Activated naive CD8-positive, alpha-beta T cell treated with anti-CD3 and anti-CD28 coated beads, Interleukin-2, amount 10 ng/mL, durations not matched to agents 7 days and 5 days (primary cell): ENCODE results near the gene TSPAN4. TPM values are rescaled to one million over a fixed set of nuclear protein-coding genes. Genes with fewer than 3 reads are reported as not detected.

Experiments used
- ATAC-seq: fragments of 150-1000 bp; cut with Tn5 transposase; one replicate; pipeline ENCODE4 v1.10.0; 2021; ENCODE audit warnings: low read depth, moderate library complexity
- POLR2A ChIA-PET: fragments of 350-600 bp; sonication (Branson Sonifier 250); formaldehyde crosslinking; loops from one replicate; lab custom pipeline; 2021; ENCODE audit warnings: antibody characterized with exemption; lab: Charles Lee
- DNase-seq: peaks from one replicate; pipeline ENCODE4 v3.0.0; 2021
- H3K27ac Mint-ChIP-seq: one replicate; pipeline ENCODE4 v1.8.0; 2022; ENCODE audit warnings: mild to moderate bottlenecking, mixed read lengths
- H3K27me3 Mint-ChIP-seq: one replicate; pipeline ENCODE4 v1.8.0; 2022; ENCODE audit warnings: mild to moderate bottlenecking, moderate library complexity, mixed read lengths
- H3K36me3 Mint-ChIP-seq: one replicate; pipeline ENCODE4 v1.8.0; 2021; ENCODE audit warnings: mild to moderate bottlenecking, mixed read lengths
- H3K4me1 Mint-ChIP-seq: one replicate; pipeline ENCODE4 v1.8.0; 2021; ENCODE audit warnings: mixed read lengths
- H3K4me3 Mint-ChIP-seq: one replicate; pipeline ENCODE4 v1.8.0; 2022; ENCODE audit warnings: mild to moderate bottlenecking, moderate library complexity, mixed read lengths
- H3K9me3 Mint-ChIP-seq: one replicate; pipeline ENCODE4 v1.8.0; 2021; ENCODE audit warnings: mixed read lengths
- total RNA-seq, 2 experiments: library from RNA; stranded (reverse); gene quantifications; one replicate each; pipeline ENCODE4 v1.2.3, GENCODE V29; 2021

Gene TSPAN4
- total RNA-seq, 2 experiments from 2014 or later: 19.0 to 20.3 TPM

DNA sequence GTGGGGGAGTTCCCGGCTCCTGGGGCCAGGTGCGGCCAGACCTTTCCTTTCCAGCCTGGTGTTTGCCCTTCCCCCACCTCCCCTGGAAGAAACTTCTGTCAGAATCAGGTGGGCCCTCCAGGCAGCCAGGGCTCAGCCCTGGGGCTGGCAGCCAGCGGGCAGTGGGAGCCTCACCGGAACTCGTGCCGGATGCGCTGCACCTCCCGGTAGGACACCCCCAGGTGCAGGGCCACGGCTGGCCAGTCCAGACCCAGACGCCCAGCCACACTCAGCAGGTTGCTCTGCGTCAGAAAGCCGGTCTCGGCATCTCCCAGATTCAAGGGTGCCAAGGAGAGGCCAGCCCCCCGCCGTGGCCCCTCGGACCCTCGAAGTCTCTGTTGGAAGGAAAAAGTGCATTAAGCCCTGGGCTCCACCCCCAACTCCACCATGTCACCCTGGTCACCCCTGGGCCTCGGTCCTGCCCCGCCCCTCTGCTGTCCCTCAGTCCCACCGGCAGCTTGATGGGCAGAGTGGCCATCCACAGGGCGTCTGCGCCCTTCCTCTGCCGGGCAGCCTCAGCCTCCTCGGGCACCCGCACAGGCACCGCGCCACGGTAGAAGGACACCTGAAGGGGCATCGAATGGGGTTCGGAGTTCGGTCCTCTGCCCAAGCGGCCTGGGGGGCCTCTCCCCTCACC is 42.9 kb upstream of the TSPAN4 start:
- H3K27ac Mint-ChIP-seq: no peak overlapping the region

DNA sequence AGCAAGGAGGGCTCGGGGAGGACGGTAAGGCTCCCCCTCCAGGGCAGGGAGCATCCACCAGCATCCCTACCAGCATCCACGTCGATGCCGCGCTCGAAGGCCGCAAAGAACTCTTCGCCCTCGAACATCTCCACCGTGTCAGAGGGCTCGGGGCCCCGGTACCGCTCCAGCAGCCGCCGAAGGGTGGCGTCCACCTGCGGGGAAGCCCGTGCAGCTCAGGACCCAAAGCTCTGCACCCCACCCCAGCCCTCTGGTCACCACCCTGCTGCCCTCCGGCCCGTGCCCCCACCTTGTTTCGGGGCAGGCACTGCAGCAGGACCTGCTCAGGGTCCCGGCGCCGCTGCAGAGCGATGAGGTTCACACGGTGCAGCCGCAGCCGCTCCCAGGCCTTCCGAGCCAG is 42.2 kb upstream of the TSPAN4 start:
- POLR2A ChIA-PET: no interaction called here
- DNase-seq (no peak), ATAC-seq (no peak)
- Mint-ChIP-seq H3K27me3 (no peaks in the 10 kb centered on the region), H3K27ac (no peak overlapping the region), H3K4me1 (peaks cover 9% of the 10 kb centered on the region), H3K4me3 (no peak overlapping the region), H3K9me3 (no peaks in the 10 kb centered on the region), H3K36me3 (peaks cover 3% of the 10 kb centered on the region)

More for the DNA sequence above, 42.9 kb upstream of the TSPAN4 start:
- no peak overlapping the region for H3K4me3 Mint-ChIP-seq
- POLR2A ChIA-PET: interaction anchor here (1.4 kb wide), 1 partner anchor 9 kb away, joined by 4 read pairs; no protein-coding TSS in a partner anchor
- DNase-seq (no peak), ATAC-seq (no peak)
- H3K4me1 Mint-ChIP-seq: peaks cover 9% of the 10 kb centered on the region
- H3K36me3 Mint-ChIP-seq: peaks cover 3% of the 10 kb centered on the region
- no peaks in the 10 kb centered on the region for H3K9me3 Mint-ChIP-seq
- H3K27me3 Mint-ChIP-seq: no peaks in the 10 kb centered on the region

DNA sequence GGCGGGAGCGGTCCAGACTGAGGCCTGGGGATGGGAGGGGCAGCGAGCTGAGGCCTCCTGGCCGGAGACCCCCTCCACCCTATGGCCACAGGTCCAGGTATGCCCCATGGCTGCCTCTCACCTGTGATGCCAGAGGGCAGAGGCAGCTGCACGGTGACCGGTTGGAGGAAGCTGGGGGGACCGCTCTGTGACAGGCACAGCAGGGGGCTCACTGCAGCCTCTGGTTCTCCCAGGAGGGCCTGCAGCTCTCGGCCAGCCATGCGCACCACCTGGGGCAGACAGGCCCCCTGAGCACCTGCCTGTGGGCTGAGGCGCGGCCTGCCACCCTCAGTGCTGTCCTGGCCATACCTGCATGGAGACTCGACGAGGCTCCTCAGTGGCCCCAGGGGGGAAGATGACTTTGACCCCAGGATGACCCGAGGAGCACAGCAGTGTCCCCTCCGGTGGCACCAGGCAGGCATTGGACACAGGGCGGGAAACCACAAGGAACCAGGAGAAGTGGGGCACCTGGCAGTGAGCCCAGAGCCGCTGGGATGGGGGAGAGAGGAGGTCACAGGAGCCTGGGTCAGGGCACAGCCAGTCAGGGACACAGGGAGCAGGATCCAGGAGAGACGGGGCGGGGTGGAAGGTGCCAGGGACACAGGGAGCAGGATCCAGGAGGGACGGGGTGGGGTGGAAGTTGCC is 41.4 kb upstream of the TSPAN4 start:
- Mint-ChIP-seq H3K27me3 (no peaks in the 10 kb centered on the region), H3K36me3 (peaks cover 3% of the 10 kb centered on the region), H3K4me1 (peaks cover 8% of the 10 kb centered on the region), H3K27ac (no peak overlapping the region), H3K9me3 (no peaks in the 10 kb centered on the region), H3K4me3 (no peak overlapping the region)
- POLR2A ChIA-PET: no interaction called here
- no peak for DNase-seq
- ATAC-seq: no peak

- no peaks in the 10 kb centered on the region for H3K9me3 Mint-ChIP-seq
- H3K27me3 Mint-ChIP-seq: no peaks in the 10 kb centered on the region
- peak overlapping the region; percentile 42 for H3K4me3 Mint-ChIP-seq
- ATAC-seq (no peak), DNase-seq (no peak)
- H3K36me3 Mint-ChIP-seq: peaks cover 3% of the 10 kb centered on the region
- H3K4me1 Mint-ChIP-seq: peaks cover 4% of the 10 kb centered on the region
- no peak overlapping the region for H3K27ac Mint-ChIP-seq
- POLR2A ChIA-PET: interaction anchor here (2.9 kb wide), 1 partner anchor 41 kb away, joined by 9 read pairs; the partner anchor contains the start of genes POLR2L and TSPAN4
These were observed 40.5 kb upstream of the TSPAN4 start for GRCh38 chr11:802018-802617.

- peak overlapping the region; percentile 84 for H3K4me3 Mint-ChIP-seq
- peaks cover 6% of the 10 kb centered on the region for H3K4me1 Mint-ChIP-seq
- DNase-seq (no peak), ATAC-seq (no peak)
- peaks cover 3% of the 10 kb centered on the region for H3K36me3 Mint-ChIP-seq
- H3K27ac Mint-ChIP-seq: no peak overlapping the region
- H3K27me3 Mint-ChIP-seq: no peaks in the 10 kb centered on the region
- POLR2A ChIA-PET: interaction anchor here (2.9 kb wide), 2 partner anchors 16 to 40 kb away, joined by 9 to 13 read pairs; partner anchors contain the start of genes PNPLA2, POLR2L and TSPAN4
- H3K9me3 Mint-ChIP-seq: no peaks in the 10 kb centered on the region
These were observed 39.8 kb upstream of the TSPAN4 start for GRCh38 chr11:802693-803466.

DNA sequence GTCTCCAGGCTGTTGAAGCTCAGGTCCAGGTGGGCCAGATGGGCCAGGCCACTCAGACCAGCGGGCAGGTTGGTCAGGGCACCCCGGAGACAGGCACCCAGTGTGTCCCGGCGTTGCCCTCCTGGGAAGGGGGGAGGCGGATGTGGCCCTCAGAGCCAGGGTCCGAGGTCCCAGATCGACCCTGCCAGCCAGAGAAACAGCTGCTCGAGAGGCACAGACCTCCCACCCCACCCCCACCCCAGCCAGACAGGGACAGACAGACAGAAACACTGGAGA is 39.2 kb upstream of the TSPAN4 start:
- H3K27ac Mint-ChIP-seq: no peak overlapping the region
- no peak for ATAC-seq
- H3K4me3 Mint-ChIP-seq: peak overlapping the region; percentile 84
- peaks cover 7% of the 10 kb centered on the region for H3K4me1 Mint-ChIP-seq
- H3K27me3 Mint-ChIP-seq: no peaks in the 10 kb centered on the region
- H3K9me3 Mint-ChIP-seq: no peaks in the 10 kb centered on the region
- POLR2A ChIA-PET: interaction anchor here (1.3 to 2.9 kb wide), 3 partner anchors 8 to 39 kb away, joined by 5 to 13 read pairs (median 9); partner anchors contain the start of genes PNPLA2, POLR2L and TSPAN4
- no peak for DNase-seq
- peaks cover 3% of the 10 kb centered on the region for H3K36me3 Mint-ChIP-seq

DNA sequence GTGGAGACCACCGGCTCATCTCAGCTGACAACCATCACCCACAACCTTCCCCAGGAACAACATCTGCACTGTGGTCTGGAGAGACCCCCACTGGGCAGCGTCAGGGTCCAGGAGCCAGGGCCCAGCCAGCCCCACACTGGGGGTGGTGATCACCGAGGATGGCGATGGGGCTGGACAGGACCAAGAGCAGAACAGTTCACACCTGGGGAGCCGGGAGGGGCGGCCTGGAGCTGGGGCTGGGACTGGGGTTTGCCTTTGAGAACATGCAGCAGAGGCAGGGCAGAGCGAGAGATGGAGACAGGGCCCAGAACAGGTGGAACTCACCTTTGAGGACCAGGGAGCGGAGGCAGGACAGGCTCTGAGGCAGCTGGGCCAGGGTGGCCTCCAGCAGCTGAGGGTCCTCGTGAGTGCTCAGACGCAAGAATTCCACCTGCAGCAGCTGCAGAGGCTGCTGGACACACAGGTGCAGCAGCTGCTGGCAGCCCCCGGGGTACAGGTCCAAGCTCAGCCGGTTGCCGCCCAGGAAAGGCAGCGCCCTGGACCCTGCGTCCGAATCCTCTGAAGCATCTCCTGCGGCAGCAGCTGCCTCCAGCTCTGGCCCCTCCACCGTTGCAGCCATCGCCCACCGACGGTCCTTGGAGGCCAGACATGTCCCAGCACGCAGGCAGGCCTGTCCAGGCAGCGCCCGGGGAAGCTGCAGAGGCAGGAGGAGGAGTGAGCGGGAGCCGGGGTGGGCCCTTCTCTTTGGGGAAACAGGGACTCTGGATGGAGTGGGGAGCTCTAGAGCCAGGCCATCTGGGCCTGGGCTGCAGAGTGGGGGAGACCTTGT is 38.7 kb upstream of the TSPAN4 start:
- Mint-ChIP-seq H3K27ac (peak overlapping the region; percentile 80), H3K9me3 (no peaks in the 10 kb centered on the region), H3K27me3 (no peaks in the 10 kb centered on the region), H3K4me3 (peak overlapping the region; percentile 84), H3K36me3 (peaks cover 3% of the 10 kb centered on the region), H3K4me1 (peaks cover 12% of the 10 kb centered on the region)
- no peak for ATAC-seq
- DNase-seq: no peak
- POLR2A ChIA-PET: interaction anchor here (0.7 to 2.9 kb wide), 8 partner anchors 8 to 39 kb away, joined by 3 to 13 read pairs (median 4); partner anchors contain the start of genes CD151, CEND1, GATD1 and PNPLA2

GRCh38 chr11:804599-804964 is 38.1 kb upstream of the TSPAN4 start:
- POLR2A ChIA-PET: interaction anchor here (0.6 to 2.9 kb wide), 9 partner anchors 9 to 38 kb away, joined by 3 to 13 read pairs (median 3); partner anchors contain the start of genes CD151, CEND1, GATD1 and PNPLA2
- Mint-ChIP-seq H3K27ac (peak overlapping the region; percentile 80), H3K9me3 (no peaks in the 10 kb centered on the region), H3K27me3 (no peaks in the 10 kb centered on the region), H3K36me3 (peaks cover 3% of the 10 kb centered on the region), H3K4me3 (peak overlapping the region; percentile 84), H3K4me1 (peaks cover 12% of the 10 kb centered on the region)
- ATAC-seq (no peak), DNase-seq (no peak)

DNA sequence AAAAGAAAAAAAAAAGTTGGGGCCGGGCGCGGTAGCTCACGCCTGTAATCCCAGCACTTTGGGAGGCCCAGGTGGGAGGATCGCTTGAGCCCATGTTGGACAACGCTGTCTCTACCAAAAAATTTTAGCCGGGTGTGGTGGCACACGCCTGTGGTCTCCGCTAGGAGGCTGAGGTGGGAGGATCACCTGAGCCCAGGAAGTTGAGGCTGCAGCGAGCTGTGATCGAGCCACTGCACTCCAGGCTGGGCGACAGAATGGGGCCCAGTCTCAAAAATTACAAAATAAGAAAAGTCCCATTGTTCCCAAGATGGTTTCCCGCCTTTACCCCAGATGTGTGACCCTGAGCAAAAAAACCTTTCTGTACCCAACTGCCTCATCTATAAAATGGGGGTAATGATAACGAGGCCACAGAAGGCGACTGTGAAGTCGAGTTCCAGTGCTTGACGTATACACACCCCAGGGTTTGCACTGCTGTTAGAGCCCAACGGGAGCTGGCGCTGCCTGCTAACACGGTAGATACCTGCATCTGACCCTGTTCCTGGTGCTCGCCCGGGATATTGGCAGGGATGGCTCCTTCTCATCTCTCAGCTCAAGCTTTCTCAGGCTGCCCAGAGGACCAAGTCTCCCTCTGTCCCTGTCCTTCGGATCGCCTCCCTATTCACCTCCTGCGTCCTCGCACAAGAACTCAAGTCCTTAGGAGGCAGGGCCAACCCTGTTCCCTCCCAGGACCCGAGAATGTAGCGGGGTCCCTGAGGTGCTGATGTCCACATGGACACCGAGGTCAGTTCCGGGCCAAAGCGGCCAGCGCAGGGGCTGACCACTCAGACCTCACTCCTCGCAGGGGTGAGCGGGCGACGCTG is 34.0 kb upstream of the TSPAN4 start:
- H3K4me1 Mint-ChIP-seq: peaks cover 29% of the 10 kb centered on the region
- H3K36me3 Mint-ChIP-seq: peaks cover 12% of the 10 kb centered on the region
- POLR2A ChIA-PET: interaction anchor here (1.1 to 2.9 kb wide), 11 partner anchors 9 to 302 kb away, joined by 3 to 51 read pairs (median 7); partner anchors contain the start of genes CD151, CRACR2B, PNPLA2 and POLR2L
- H3K27ac Mint-ChIP-seq: peak overlapping the region; percentile 97
- no peaks in the 10 kb centered on the region for H3K27me3 Mint-ChIP-seq
- DNase-seq: no peak
- ATAC-seq: no peak
- peak overlapping the region; percentile 91 for H3K4me3 Mint-ChIP-seq
- H3K9me3 Mint-ChIP-seq: no peaks in the 10 kb centered on the region

GRCh38 chr11:809287-810039 is 33.2 kb upstream of the TSPAN4 start, which contains the start of gene RPLP2:
RPLP2 (plus strand) TSS chr11:809967; CDS start chr11:810235, 268 bp downstream.
- DNase-seq (peak; percentile 98), ATAC-seq (peak; percentile 81)
- POLR2A ChIA-PET: interaction anchor here (0.6 to 2.9 kb wide), 13 partner anchors 10 to 303 kb away, joined by 3 to 51 read pairs (median 5); partner anchors contain the start of genes CD151, CRACR2B, PNPLA2 and RNH1
- Mint-ChIP-seq H3K4me1 (peaks cover 27% of the 10 kb centered on the region), H3K27ac (peak within 1 kb of the TSS; percentile 97), H3K36me3 (peaks cover 14% of the 10 kb centered on the region), H3K4me3 (peak within 1 kb of the TSS; percentile 91), H3K9me3 (no peaks in the 10 kb centered on the region), H3K27me3 (no peaks in the 10 kb centered on the region)
